Measurements from ENCODE around the gene FZD8. TPM values are rescaled to one million over a fixed set of nuclear protein-coding genes. Genes with fewer than 3 reads are reported as not detected.

FZD8 gene
- total RNA-seq, 1 experiment from 2014 or later, result 0.22 TPM

- H3K27me3 ChIP-seq (ENCODE audit: insufficient read depth, low read length), result peaks cover 36% of the 10 kb centered on the region
- ATAC-seq (no peak), DNase-seq (ENCODE audit: low read depth, low spot score) (no peak)
- no peak overlapping the region for H3K4me3 ChIP-seq (replicated peaks in 1 of 2; ENCODE audit: low read depth in 1 of 2, low read length in 2 of 2)
- CTCF ChIA-PET, result no interaction called here
- H3K9ac ChIP-seq (ENCODE audit: low read length), result no peak overlapping the region
- no TSS peak for BruUV-seq (replicated peaks)
- no peak overlapping the region for H3K4me2 ChIP-seq (ENCODE audit: low read length)
- no peaks in the 10 kb centered on the region for H3K9me3 ChIP-seq (ENCODE audit: control insufficient read depth in 1 of 2, insufficient read depth in 1 of 2, low read depth in 1 of 2, low read length in 2 of 2)
- H3K36me3 ChIP-seq (ENCODE audit: control insufficient read depth in 1 of 2, insufficient read depth in 2 of 2, low read length in 2 of 2), result no peaks in the 10 kb centered on the region
- H3K27ac ChIP-seq (ENCODE audit: low read depth, low read length), result no peak overlapping the region
- H3K9me2 ChIP-seq (ENCODE audit: insufficient read depth), result no peaks in the 10 kb centered on the region
- no peak overlapping the region for H2AFZ ChIP-seq (ENCODE audit: low read depth, low read length, poor library complexity, severe bottlenecking)
- no peaks in the 10 kb centered on the region for H4K20me1 ChIP-seq (ENCODE audit: insufficient read depth)
- POLR2A ChIA-PET, result no interaction called here
- RAD21 ChIA-PET (ENCODE audit: low non-redundant PET in 1 of 2, low total read pairs in 2 of 2, uncharacterized antibody in 2 of 2, unreplicated experiment in 2 of 2), result no interaction called here
- peaks cover 8 to 28% of the 10 kb centered on the region in 2 experiments for H3K4me1 ChIP-seq (ENCODE audit: control insufficient read depth in 1 of 2, insufficient read depth in 2 of 2, low read length in 2 of 2)
- no peaks in the 10 kb centered on the region for H3K79me2 ChIP-seq (ENCODE audit: insufficient read depth, low read length)
- TF ChIP-seq EZH2phosphoT487 (IDR thresholded peaks at IDR 0.05; ENCODE audit: borderline replicate concordance), result no peak
- TF ChIP-seq ZFX (IDR thresholded peaks at IDR 0.05), result no peak
- no peak for TF ChIP-seq FOSL1 (IDR thresholded peaks at IDR 0.05; ENCODE audit: low read depth)
- TF ChIP-seq SRF (IDR thresholded peaks at IDR 0.05; ENCODE audit: low read depth), result no peak
- TF ChIP-seq, protein P1, sequence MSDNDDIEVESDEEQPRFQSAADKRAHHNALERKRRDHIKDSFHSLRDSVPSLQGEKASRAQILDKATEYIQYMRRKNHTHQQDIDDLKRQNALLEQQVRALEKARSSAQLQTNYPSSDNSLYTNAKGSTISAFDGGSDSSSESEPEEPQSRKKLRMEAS (IDR thresholded peaks at IDR 0.05), result no peak
- TF ChIP-seq CBX3 (IDR thresholded peaks at IDR 0.05; ENCODE audit: low read depth), result no peak
- no peak for TF ChIP-seq CEBPB (IDR thresholded peaks at IDR 0.05; ENCODE audit: low read depth)
- no peak for TF ChIP-seq SIN3A (IDR thresholded peaks at IDR 0.05; ENCODE audit: low read depth)
- no peak for TF ChIP-seq SP1 (IDR thresholded peaks at IDR 0.05; ENCODE audit: low read depth)
- no peak for TF ChIP-seq EZH2 (IDR thresholded peaks at IDR 0.05)
- TF ChIP-seq, protein P2, sequence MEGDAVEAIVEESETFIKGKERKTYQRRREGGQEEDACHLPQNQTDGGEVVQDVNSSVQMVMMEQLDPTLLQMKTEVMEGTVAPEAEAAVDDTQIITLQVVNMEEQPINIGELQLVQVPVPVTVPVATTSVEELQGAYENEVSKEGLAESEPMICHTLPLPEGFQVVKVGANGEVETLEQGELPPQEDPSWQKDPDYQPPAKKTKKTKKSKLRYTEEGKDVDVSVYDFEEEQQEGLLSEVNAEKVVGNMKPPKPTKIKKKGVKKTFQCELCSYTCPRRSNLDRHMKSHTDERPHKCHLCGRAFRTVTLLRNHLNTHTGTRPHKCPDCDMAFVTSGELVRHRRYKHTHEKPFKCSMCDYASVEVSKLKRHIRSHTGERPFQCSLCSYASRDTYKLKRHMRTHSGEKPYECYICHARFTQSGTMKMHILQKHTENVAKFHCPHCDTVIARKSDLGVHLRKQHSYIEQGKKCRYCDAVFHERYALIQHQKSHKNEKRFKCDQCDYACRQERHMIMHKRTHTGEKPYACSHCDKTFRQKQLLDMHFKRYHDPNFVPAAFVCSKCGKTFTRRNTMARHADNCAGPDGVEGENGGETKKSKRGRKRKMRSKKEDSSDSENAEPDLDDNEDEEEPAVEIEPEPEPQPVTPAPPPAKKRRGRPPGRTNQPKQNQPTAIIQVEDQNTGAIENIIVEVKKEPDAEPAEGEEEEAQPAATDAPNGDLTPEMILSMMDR (IDR thresholded peaks at IDR 0.05 in 2 of 3, conservative IDR thresholded peaks at IDR 0.05 in 1 of 3; ENCODE audit: borderline replicate concordance in 1 of 3, insufficient read depth in 1 of 3, low read depth in 2 of 3, low read length in 2 of 3), result no peak
- TF ChIP-seq, protein P3, sequence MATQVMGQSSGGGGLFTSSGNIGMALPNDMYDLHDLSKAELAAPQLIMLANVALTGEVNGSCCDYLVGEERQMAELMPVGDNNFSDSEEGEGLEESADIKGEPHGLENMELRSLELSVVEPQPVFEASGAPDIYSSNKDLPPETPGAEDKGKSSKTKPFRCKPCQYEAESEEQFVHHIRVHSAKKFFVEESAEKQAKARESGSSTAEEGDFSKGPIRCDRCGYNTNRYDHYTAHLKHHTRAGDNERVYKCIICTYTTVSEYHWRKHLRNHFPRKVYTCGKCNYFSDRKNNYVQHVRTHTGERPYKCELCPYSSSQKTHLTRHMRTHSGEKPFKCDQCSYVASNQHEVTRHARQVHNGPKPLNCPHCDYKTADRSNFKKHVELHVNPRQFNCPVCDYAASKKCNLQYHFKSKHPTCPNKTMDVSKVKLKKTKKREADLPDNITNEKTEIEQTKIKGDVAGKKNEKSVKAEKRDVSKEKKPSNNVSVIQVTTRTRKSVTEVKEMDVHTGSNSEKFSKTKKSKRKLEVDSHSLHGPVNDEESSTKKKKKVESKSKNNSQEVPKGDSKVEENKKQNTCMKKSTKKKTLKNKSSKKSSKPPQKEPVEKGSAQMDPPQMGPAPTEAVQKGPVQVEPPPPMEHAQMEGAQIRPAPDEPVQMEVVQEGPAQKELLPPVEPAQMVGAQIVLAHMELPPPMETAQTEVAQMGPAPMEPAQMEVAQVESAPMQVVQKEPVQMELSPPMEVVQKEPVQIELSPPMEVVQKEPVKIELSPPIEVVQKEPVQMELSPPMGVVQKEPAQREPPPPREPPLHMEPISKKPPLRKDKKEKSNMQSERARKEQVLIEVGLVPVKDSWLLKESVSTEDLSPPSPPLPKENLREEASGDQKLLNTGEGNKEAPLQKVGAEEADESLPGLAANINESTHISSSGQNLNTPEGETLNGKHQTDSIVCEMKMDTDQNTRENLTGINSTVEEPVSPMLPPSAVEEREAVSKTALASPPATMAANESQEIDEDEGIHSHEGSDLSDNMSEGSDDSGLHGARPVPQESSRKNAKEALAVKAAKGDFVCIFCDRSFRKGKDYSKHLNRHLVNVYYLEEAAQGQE (IDR thresholded peaks at IDR 0.05; ENCODE audit: low read depth), result no peak
- intact Hi-C loops (cut with micrococcal nuclease), result no loop called here
Observed at GRCh38 chr10:35639728-35640401, 2.2 kb downstream of the FZD8 start.

Measured in HCT116 (cell line).